Activated CD4-positive, alpha-beta T cell treated with anti-CD3 and anti-CD28 coated beads, Interleukin-2, amount 10 ng/mL, durations not matched to agents 7 days and 5 days (primary cell): ENCODE results near the gene ARHGDIA. TPM values are rescaled to one million over a fixed set of nuclear protein-coding genes. Genes with fewer than 3 reads are reported as not detected.
"Not testable (repeated sequence)": the region's sequence is repeated elsewhere in the genome, so short reads cannot be mapped to it uniquely, and the experiment has no call there.

Experiments
- CTCF ChIA-PET: fragments of 350-600 bp; sonication (Branson Sonifier 250); formaldehyde crosslinking; loops from one replicate; lab custom pipeline; 2021; ENCODE audit warnings: antibody characterized with exemption; lab: Charles Lee
- POLR2A ChIA-PET: fragments of 350-600 bp; sonication (Branson Sonifier 250); formaldehyde crosslinking; loops from one replicate; lab custom pipeline; 2021; ENCODE audit warnings: antibody characterized with exemption; lab: Charles Lee
- DNase-seq: peaks from one replicate; pipeline ENCODE4 v3.0.0-alpha.2; 2020
- H3K27ac Mint-ChIP-seq: one replicate; pipeline ENCODE4 v1.8.0; 2021; ENCODE audit warnings: mild to moderate bottlenecking, moderate library complexity, mixed read lengths
- H3K27me3 Mint-ChIP-seq: one replicate; pipeline ENCODE4 v1.8.0; 2021; ENCODE audit warnings: mixed read lengths
- H3K36me3 Mint-ChIP-seq: one replicate; pipeline ENCODE4 v1.8.0; 2021; ENCODE audit warnings: low read depth, mixed read lengths
- H3K4me1 Mint-ChIP-seq: one replicate; pipeline ENCODE4 v1.8.0; 2021; ENCODE audit warnings: mixed read lengths
- H3K4me3 Mint-ChIP-seq: one replicate; pipeline ENCODE4 v1.8.0; 2021; ENCODE audit warnings: mild to moderate bottlenecking, moderate library complexity, mixed read lengths
- H3K9me3 Mint-ChIP-seq: one replicate; pipeline ENCODE4 v1.8.0; 2021; ENCODE audit warnings: mixed read lengths
- total RNA-seq, 2 experiments: library from RNA; stranded (reverse); gene quantifications; one replicate each; pipeline ENCODE4 v1.2.3, GENCODE V29; 2021

The ARHGDIA gene
- total RNA-seq, 2 experiments from 2014 or later = 654 to 714 TPM

DNA sequence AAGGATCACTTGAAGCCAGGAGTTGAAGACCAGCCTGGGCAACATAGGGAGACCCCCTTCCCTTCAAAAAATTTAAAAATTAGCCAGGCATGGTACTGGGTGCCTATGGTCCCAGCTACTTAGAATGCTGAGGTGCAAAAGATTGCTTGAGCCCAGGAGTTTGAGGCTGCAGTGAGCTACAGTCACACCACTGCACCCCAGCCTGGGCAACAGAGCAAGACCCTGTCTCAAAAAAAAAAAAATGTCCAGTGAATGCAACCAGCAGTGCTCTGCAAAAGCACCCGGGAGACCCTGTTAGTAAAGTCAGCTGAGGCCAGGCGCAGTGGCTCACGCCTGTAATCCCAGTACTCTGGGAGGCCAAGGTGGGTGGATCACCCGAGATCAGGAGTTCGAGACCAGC, 31.1 kb downstream of the ARHGDIA start:
- CTCF ChIA-PET = interaction anchor here (0.6 to 1.2 kb wide), 3 partner anchors 29 to 105 kb away, joined by 3 to 6 read pairs (median 5); no protein-coding TSS in a partner anchor
- peaks cover 16% of the 10 kb centered on the region for H3K36me3 Mint-ChIP-seq
- H3K27ac Mint-ChIP-seq, POLR2A ChIA-PET, H3K27me3 Mint-ChIP-seq, H3K4me1 Mint-ChIP-seq, H3K9me3 Mint-ChIP-seq, H3K4me3 Mint-ChIP-seq, DNase-seq: not testable (repeated sequence)

DNA sequence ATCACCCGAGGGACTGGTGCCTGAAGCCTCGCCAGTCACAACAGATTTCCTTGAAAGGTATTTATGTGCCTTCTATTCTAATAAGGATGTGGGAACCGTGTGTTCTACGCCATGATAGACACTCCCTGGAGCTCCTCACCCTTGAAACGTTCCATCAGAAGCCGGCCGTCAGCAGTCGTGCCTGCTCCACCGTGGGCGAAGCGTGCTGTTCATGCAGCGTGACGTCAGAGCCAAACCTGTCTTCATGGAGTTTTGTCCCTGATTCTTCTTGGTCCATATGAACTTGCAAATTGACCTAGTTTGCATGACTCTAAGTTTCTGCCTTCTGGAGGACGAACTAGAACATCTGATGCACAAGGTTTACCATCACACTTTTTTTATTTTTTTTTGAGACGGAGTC, 31.8 kb downstream of the ARHGDIA start:
- no peak overlapping the region for H3K27ac Mint-ChIP-seq
- DNase-seq = no peak
- no peaks in the 10 kb centered on the region for H3K9me3 Mint-ChIP-seq
- no peaks in the 10 kb centered on the region for H3K4me1 Mint-ChIP-seq
- H3K36me3 Mint-ChIP-seq = peaks cover 9% of the 10 kb centered on the region
- CTCF ChIA-PET = interaction anchor here (1.2 kb wide), 2 partner anchors 30 to 73 kb away, joined by 3 to 5 read pairs; no protein-coding TSS in a partner anchor
- POLR2A ChIA-PET = no interaction called here
- H3K27me3 Mint-ChIP-seq = no peaks in the 10 kb centered on the region
- no peak overlapping the region for H3K4me3 Mint-ChIP-seq

DNA sequence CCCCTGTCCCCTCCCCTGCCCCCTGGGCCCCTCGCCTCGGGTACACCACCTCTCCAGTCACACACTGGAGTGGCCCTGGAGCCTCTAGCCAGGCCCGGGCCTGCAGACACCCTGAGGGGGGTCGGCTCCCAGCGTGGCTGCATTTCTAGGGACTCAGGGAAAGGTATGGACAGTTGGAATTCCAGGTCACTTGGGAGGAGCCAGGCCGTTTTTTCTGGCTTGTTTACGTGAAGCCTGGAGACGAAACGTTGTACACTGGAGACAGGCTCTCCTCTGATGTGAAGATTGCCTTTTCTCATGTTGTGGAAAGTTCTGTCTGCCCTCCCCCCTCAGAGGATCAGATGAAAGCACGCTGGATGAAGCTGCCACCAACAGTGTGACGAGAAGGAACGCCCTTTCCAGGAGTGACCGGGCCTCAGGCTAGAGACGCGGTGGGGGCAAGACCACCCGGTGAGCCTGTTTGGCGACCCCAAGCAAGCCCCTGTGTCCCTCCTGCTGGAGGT, 32.3 kb downstream of the ARHGDIA start:
- ChIA-PET POLR2A (no interaction called here), CTCF (interaction anchor here (1.2 kb wide), 1 partner anchor 30 kb away, joined by 3 read pairs; no protein-coding TSS in a partner anchor)
- Mint-ChIP-seq H3K27me3 (no peaks in the 10 kb centered on the region), H3K27ac (no peak overlapping the region), H3K4me1 (peaks cover 2% of the 10 kb centered on the region), H3K36me3 (peaks cover 6% of the 10 kb centered on the region), H3K9me3 (no peaks in the 10 kb centered on the region), H3K4me3 (no peak overlapping the region)
- DNase-seq = no peak

DNA sequence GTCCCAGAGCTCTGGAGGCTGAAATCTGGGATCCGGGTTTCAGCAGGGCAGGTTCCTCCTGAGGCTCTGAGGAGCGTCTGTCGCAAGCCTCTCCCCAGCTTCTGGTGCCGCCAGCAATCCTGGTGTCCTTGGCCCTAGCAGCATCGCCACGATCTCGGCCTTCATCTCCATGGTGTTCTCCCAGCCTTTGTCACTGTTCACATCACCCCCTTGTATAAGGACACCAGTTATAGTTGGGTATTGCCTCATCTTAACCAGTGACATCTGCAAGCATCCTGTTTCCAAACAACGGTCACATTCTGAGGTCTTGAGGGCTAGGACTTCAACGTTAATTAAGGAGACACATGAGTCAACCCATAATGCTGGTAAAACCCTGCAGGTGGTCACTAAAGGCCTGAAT, 33.5 kb downstream of the ARHGDIA start:
- DNase-seq = no peak
- Mint-ChIP-seq H3K9me3 (no peaks in the 10 kb centered on the region), H3K4me1 (peaks cover 4% of the 10 kb centered on the region), H3K27me3 (no peaks in the 10 kb centered on the region), H3K36me3 (no peaks in the 10 kb centered on the region), H3K4me3 (no peak overlapping the region), H3K27ac (no peak overlapping the region)
- ChIA-PET CTCF (interaction anchor here (1.1 kb wide), 1 partner anchor 28 kb away, joined by 3 read pairs; no protein-coding TSS in a partner anchor), POLR2A (no interaction called here)

DNA sequence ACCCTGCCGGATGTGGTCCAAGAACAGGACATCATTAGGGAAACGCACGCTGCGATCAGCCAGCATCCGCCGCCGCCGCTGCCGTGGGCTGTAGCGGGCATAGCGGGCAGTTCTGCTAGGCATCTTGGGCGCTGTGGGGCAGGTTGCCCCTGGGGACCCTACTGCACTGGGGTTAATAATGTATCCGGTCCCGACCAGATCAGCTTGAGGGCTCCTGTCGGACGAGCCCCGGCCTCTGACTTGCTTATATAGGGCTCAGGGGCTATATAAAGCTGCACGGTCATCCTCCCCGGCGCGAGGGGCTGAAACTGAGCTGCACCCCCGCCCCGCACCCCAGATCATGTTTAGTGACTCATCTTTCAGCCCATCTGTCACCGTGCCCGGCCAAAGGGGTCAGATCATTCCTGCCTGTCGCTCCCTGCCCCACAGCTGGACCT, 36.3 kb downstream of the ARHGDIA start, which contains the start of gene PPP1R27:
Gene PPP1R27 (minus strand): TSS at position 220 of the 437 bp plus-strand sequence. CDS start 97 bp downstream, at position 123.
- H3K4me3 Mint-ChIP-seq = peak within 1 kb of the TSS; percentile 75
- ChIA-PET CTCF (interaction anchor here (2.0 kb wide), 1 partner anchor 35 kb away, joined by 6 read pairs; no protein-coding TSS in a partner anchor), POLR2A (no interaction called here)
- no peak for DNase-seq
- no peaks in the 10 kb centered on the region for H3K9me3 Mint-ChIP-seq
- H3K27ac Mint-ChIP-seq = peak within 1 kb of the TSS; percentile 89
- H3K36me3 Mint-ChIP-seq = no peaks in the 10 kb centered on the region
- H3K27me3 Mint-ChIP-seq = no peaks in the 10 kb centered on the region
- H3K4me1 Mint-ChIP-seq = peaks cover 20% of the 10 kb centered on the region

DNA sequence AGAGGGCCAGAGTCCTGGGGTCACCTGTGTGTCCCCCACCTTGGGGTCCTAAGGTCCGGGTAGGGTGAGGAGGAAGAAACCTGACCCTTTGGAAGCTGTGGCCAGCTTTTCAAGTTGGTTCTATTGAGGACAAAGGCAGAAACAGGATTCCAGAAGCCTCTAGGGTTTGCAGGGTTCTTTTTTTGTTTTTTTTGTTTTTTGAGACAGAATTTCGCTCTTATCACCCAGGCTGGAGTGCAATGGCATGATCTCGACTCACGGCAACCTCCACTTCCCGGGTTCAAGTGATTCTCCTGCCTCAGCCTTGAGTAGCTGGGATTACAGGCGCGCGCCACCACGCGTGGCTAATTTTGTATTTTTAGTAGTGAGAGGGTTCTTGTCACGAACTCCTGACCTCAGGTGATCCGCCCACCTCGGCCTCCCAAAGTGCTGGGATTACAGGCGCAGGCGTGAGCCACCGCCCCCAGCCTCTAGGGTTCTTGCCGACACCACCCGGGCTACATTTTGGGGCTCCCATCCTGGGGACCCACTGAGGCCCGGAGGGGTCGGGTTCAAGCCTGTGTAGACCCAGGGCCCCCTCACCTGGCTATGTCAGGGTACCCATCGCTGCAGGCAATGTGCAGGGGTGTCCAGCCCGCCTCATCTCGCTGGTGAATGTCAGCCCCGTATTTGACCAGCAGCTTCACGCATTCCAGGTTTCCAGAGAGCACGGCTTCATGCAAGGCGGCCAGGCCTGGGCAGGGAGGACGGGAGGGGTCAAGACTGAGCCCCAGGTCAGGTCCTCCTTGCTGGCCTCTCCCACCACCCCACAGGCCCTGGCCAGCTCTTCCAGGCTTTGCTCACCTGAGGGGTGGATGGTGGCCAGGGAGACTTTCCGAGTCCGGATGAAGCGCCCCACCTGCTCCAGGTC, 37.0 kb downstream of the ARHGDIA start:
- ChIA-PET CTCF (interaction anchor here (1.2 to 2.0 kb wide), 3 partner anchors 11 to 125 kb away, joined by 4 to 6 read pairs (median 4); no protein-coding TSS in a partner anchor), POLR2A (no interaction called here)
- Mint-ChIP-seq H3K27me3 (no peaks in the 10 kb centered on the region), H3K9me3 (no peaks in the 10 kb centered on the region), H3K36me3 (no peaks in the 10 kb centered on the region), H3K4me1 (peaks cover 20% of the 10 kb centered on the region), H3K4me3 (peak overlapping the region; percentile 75), H3K27ac (peak overlapping the region; percentile 89)
- DNase-seq = no peak

DNA sequence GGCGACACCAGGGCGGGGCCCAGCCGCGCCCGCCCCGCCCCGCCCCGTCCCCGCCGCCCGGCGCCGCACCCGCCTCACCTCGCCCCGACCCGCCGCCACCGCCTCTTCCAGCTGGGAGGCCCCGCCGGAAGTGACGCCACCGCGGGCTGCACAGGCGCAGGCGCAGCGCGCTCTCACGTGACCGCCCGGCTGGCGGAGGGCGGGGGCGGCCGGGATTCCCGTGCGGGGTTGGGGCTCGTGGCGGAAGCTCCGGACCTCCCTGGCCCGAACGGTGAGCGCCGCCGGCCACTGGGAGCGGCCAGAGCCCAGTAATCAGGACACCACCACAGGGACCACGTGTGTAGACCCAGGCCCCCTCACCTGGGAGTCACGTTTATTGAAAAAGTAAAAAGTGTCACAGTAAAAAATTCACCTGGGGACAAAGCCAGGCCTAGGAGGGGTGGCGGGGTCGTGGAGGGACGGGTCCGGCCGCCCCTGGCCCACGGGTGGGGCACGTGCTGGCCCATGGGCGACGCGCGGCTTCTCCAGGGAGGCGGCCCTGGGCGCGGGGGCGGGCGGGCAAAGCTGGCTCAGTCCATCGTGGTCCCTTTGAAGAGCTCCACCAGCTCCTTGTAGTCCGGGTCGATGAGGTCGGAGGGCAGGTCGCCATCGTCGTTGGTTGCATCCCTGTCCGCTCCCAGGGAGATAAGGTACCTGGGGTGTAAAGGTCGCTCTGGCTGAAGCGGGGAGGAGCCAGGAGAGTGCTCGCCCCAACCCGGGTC, 37.8 kb downstream of the ARHGDIA start, which contains the start of gene MCRIP1:
Gene MCRIP1 (minus strand): TSS at position 132 of the 761 bp plus-strand sequence. CDS start 8,785 bp downstream, outside the sequence.
- Mint-ChIP-seq H3K9me3 (no peaks in the 10 kb centered on the region), H3K27me3 (no peaks in the 10 kb centered on the region), H3K27ac (peak within 1 kb of the TSS; percentile 95), H3K4me3 (peak within 1 kb of the TSS; percentile 90), H3K4me1 (peaks cover 20% of the 10 kb centered on the region), H3K36me3 (no peaks in the 10 kb centered on the region)
- peak; percentile 94 for DNase-seq
- CTCF ChIA-PET = interaction anchor here (0.6 to 2.0 kb wide), 5 partner anchors 11 to 126 kb away, joined by 3 to 6 read pairs (median 4); no protein-coding TSS in a partner anchor
- POLR2A ChIA-PET = no interaction called here

DNA sequence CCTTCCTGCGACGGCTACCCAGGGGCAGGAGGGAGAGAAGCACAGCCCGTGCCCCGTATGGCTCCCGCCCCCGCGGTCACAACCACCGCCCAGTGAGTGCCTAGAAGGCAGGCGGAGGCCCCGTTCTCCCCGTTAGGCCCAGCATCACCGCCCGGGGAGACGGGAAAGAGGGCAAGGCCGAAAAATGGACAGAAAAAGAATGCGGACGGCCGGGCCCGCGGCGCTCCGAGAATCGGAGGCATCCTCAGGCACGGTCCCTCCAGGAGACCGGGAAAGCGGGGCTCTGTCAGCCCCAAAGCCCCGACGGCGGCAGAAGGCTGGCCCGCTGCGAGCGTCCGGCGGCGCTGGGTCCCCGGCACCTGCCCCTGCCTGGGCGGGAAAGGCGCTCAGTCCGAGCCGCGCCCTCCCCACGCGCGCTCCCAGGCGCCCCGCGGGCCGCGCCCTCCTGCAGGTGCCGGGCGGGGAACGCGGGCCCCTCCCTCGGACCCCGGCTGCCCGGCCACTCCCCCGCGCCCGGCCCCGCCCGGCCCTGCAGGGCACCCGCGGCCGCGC, 38.5 kb downstream of the ARHGDIA start:
- Mint-ChIP-seq H3K36me3 (no peaks in the 10 kb centered on the region), H3K4me3 (peak overlapping the region; percentile 90), H3K4me1 (peaks cover 20% of the 10 kb centered on the region), H3K27ac (peak overlapping the region; percentile 95), H3K27me3 (no peaks in the 10 kb centered on the region), H3K9me3 (no peaks in the 10 kb centered on the region)
- ChIA-PET POLR2A (no interaction called here), CTCF (interaction anchor here (1.1 to 1.4 kb wide), 2 partner anchors 10 to 104 kb away, joined by 3 to 4 read pairs; no protein-coding TSS in a partner anchor)
- no peak for DNase-seq

DNA sequence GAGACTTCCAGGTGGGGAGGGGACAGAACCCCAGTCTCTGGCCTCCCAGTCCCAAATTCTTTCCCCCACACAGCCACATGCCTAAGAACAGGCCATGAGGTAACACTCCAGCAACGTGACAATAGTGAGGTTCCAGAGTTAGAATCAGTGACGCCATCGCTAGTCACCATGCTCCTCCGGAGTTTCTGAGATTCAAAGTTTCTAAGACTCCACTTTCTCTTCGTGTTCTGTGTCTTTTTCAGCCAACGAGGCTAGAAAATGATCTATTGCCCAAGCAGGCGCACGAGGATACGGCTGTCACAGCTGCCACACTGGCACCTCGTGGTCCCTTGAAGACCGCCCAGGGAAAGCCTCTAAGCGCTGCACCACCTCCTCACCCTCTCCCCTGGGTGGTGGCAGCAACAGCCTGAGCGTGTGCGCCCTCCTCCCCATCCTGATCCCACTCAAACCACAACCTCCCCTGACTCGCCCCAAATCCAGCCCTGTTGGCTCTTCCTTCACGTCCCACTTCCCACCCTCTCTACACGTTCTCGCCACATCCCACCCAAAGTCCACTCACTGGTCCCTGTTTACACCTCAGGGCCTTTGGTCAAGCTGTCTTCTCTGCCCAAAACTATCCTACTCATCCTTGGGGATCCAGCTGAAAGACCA, 39.1 kb downstream of the ARHGDIA start:
- no peaks in the 10 kb centered on the region for H3K36me3 Mint-ChIP-seq
- H3K9me3 Mint-ChIP-seq = no peaks in the 10 kb centered on the region
- POLR2A ChIA-PET = no interaction called here
- DNase-seq = peak; percentile 67
- CTCF ChIA-PET = no interaction called here
- peaks cover 20% of the 10 kb centered on the region for H3K4me1 Mint-ChIP-seq
- H3K27ac Mint-ChIP-seq = peak overlapping the region; percentile 95
- H3K27me3 Mint-ChIP-seq = no peaks in the 10 kb centered on the region
- peak overlapping the region; percentile 90 for H3K4me3 Mint-ChIP-seq

DNA sequence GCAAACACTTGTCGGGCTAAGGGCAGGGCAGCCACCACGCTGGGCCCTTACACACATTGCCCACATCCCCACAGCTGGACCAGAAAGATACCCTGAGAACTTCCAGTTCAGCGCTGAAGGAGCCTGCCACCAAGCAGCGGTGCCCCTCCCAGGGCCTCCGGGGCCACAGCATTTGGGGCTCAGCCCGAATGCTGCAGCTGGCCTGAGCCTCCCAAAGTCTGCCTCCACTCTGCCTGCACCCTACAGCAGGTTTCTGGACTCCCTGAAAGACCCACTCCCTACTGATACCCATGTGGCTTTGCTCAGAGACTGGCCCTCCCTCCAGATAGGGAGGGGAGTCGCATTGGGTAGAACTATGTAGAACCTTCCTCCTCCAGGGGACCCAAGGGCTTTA, 39.6 kb downstream of the ARHGDIA start:
- Mint-ChIP-seq H3K27me3 (no peaks in the 10 kb centered on the region), H3K9me3 (no peaks in the 10 kb centered on the region), H3K36me3 (no peaks in the 10 kb centered on the region), H3K27ac (peak overlapping the region; percentile 95), H3K4me1 (peaks cover 20% of the 10 kb centered on the region), H3K4me3 (peak overlapping the region; percentile 90)
- ChIA-PET POLR2A (no interaction called here), CTCF (no interaction called here)
- DNase-seq = no peak

DNA sequence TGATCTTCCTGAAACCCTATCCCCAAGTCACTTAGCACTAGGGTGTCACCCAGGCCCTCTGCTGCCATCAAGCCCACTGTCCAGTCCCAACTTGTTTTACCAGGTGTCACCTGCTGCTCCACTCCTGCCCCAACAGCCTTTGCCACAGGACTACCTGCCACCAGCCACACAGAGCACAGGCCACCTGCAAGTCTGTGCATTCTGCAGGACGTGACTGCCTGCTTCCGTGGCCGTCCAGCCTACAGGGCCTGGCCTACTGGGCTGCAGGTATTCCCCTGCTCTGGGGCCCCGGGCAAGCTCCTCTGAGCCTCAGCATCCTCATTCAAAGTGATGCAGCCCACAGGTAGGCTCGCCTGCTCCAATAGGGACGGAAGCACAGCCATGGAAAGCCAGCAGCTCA, 41.3 kb downstream of the ARHGDIA start:
- ChIA-PET POLR2A (no interaction called here), CTCF (no interaction called here)
- Mint-ChIP-seq H3K4me3 (no peak overlapping the region), H3K27ac (no peak overlapping the region), H3K36me3 (no peaks in the 10 kb centered on the region), H3K4me1 (peaks cover 20% of the 10 kb centered on the region), H3K27me3 (no peaks in the 10 kb centered on the region), H3K9me3 (no peaks in the 10 kb centered on the region)
- no peak for DNase-seq
